ENCODE measurements around the gene IL10RB.

- TF ChIP-seq CTCF (IDR thresholded peaks at IDR 0.05) (no peak), EP300 (IDR thresholded peaks at IDR 0.05) (no peak)
Observed at GRCh38 chr21:33234635-33235520, 31.3 kb upstream of the IL10RB start.
